ENCODE data around the gene RASSF3.

The RASSF3 gene

GRCh38 chr12:64595863-64596793, 14.2 kb upstream of the RASSF3 start:
- peak overlapping the region; percentile 79 for H3K27ac ChIP-seq
- TF ChIP-seq ZFX (IDR thresholded peaks at IDR 0.05; ENCODE audit: borderline replicate concordance) = no peak
- TF ChIP-seq, protein P1, sequence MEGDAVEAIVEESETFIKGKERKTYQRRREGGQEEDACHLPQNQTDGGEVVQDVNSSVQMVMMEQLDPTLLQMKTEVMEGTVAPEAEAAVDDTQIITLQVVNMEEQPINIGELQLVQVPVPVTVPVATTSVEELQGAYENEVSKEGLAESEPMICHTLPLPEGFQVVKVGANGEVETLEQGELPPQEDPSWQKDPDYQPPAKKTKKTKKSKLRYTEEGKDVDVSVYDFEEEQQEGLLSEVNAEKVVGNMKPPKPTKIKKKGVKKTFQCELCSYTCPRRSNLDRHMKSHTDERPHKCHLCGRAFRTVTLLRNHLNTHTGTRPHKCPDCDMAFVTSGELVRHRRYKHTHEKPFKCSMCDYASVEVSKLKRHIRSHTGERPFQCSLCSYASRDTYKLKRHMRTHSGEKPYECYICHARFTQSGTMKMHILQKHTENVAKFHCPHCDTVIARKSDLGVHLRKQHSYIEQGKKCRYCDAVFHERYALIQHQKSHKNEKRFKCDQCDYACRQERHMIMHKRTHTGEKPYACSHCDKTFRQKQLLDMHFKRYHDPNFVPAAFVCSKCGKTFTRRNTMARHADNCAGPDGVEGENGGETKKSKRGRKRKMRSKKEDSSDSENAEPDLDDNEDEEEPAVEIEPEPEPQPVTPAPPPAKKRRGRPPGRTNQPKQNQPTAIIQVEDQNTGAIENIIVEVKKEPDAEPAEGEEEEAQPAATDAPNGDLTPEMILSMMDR (IDR thresholded peaks at IDR 0.05) = no peak

- peak overlapping the region; percentile 83 for H3K27ac ChIP-seq
- TF ChIP-seq, protein P1 (IDR thresholded peaks at IDR 0.05) = no peak
- no peak for TF ChIP-seq ZFX (IDR thresholded peaks at IDR 0.05; ENCODE audit: borderline replicate concordance)
Measured at GRCh38 chr12:64598831-64599230, 11.5 kb upstream of the RASSF3 start.

- no peak for TF ChIP-seq ZFX (IDR thresholded peaks at IDR 0.05; ENCODE audit: borderline replicate concordance)
- TF ChIP-seq, protein P1 (IDR thresholded peaks at IDR 0.05) = no peak
- peak overlapping the region; percentile 83 for H3K27ac ChIP-seq
Measured at GRCh38 chr12:64600164-64600561, 10.1 kb upstream of the RASSF3 start.

GRCh38 chr12:64603183-64603841, 7.0 kb upstream of the RASSF3 start:
- TF ChIP-seq, protein P1 (IDR thresholded peaks at IDR 0.05) = no peak
- no peak overlapping the region for H3K27ac ChIP-seq

GRCh38 chr12:64608901-64609535, 1.3 kb upstream of the RASSF3 start:
- TF ChIP-seq, protein P1 (IDR thresholded peaks at IDR 0.05) = peak; percentile 17
- TF ChIP-seq ZFX (IDR thresholded peaks at IDR 0.05; ENCODE audit: borderline replicate concordance) = no peak
- peak overlapping the region; percentile 98 for H3K27ac ChIP-seq

DNA sequence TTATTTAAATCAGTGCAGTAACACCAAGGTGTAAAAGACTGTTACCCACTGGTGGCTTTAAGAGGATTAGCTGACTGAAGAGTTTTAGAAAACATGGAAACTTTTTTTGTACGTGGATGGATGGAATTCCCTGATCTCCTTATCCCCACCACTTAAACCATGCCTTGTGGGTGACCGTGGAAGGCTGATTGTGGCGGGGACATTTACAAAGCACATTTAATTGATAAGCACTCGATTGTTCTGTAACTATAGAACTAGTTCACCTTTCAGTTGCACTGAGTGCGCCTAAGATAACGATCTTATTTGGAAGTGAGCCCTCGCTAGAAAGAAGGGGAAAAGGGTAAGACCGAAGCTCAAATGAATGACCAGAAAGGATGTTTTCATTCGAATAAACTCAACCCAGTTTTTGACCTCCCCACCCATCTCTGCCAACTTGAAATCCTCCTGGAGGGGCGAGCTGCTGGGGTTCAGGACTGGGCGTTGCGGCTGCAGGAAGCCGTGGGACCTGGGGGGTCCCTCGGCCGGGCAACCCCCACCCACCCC, 688 bp upstream of the RASSF3 start:
- no peak for TF ChIP-seq ZFX (IDR thresholded peaks at IDR 0.05; ENCODE audit: borderline replicate concordance)
- TF ChIP-seq, protein P1 (IDR thresholded peaks at IDR 0.05) = no peak
- H3K27ac ChIP-seq = peak overlapping the region; percentile 98
